SU-DHL-6 (cell line): ENCODE measurements around the gene CNTN1.

Source experiments
- EZH2phosphoT487 ChIP-seq: fragments of 200-600 bp; sonication (generic), shearing (Covaris generic); conservative IDR thresholded peaks from 2 replicates; pipeline ENCODE4 v1.6.1; 2018; ENCODE audit warnings: mild to moderate bottlenecking, antibody characterized with exemption, low read length, moderate library complexity, mixed read lengths
- TF ChIP-seq, protein P1 (sequence below): fragments of 200-600 bp; sonication (generic); IDR thresholded peaks from one replicate; pipeline ENCODE4 v1.5.1; 2017; ENCODE audit warnings: antibody characterized with exemption, mild to moderate bottlenecking, low read length, moderate library complexity; ENCODE audit not compliant: insufficient read depth, poor library complexity, severe bottlenecking

DNA sequence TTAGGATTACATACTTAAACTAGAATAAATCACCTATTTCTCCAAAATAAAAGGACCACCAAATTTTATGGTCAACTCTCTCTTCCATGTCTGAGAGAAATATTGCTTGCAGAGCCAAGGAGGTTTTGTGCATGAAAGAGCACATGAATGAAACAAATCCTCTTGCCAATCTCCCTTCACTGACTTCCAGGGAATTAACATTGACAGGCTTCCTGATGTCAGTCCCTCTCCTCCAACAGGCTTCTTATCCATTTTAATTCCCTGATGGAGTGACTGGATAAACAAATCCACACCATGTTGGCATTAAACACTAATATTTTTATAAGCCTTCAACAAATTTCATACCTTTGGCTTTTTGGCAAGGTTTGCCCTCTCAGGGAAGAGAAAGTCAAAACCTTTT is 45.3 kb upstream of the CNTN1 start:
- TF ChIP-seq, protein P1, sequence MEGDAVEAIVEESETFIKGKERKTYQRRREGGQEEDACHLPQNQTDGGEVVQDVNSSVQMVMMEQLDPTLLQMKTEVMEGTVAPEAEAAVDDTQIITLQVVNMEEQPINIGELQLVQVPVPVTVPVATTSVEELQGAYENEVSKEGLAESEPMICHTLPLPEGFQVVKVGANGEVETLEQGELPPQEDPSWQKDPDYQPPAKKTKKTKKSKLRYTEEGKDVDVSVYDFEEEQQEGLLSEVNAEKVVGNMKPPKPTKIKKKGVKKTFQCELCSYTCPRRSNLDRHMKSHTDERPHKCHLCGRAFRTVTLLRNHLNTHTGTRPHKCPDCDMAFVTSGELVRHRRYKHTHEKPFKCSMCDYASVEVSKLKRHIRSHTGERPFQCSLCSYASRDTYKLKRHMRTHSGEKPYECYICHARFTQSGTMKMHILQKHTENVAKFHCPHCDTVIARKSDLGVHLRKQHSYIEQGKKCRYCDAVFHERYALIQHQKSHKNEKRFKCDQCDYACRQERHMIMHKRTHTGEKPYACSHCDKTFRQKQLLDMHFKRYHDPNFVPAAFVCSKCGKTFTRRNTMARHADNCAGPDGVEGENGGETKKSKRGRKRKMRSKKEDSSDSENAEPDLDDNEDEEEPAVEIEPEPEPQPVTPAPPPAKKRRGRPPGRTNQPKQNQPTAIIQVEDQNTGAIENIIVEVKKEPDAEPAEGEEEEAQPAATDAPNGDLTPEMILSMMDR, result no peak
- no peak for TF ChIP-seq EZH2phosphoT487
